Omental fat pad (tissue), 4 donors: Measurements from ENCODE around the gene MAGI2. TPM values are rescaled to one million over a fixed set of nuclear protein-coding genes. Genes with fewer than 3 reads are reported as not detected.

Experiments used
- ATAC-seq: fragments of 150-250 bp; one replicate; pipeline ENCODE4 v1.9.1; 2016; ENCODE audit warnings: mild to moderate bottlenecking, moderate library complexity; ENCODE audit not compliant: low FRiP score
- DNase-seq: peaks from one replicate; pipeline ENCODE4 v3.0.0-alpha.2; 2019; ENCODE audit warnings: low spot score
- CTCF ChIP-seq, 3 donors: fragments of 450-650 bp; IDR thresholded peaks; one replicate each; pipeline ENCODE4 v1.5.1; 2016 to 2017; ENCODE audit warnings: antibody characterized with exemption in 3 of 3, mild to moderate bottlenecking in 3 of 3, moderate library complexity in 2 of 3
- total RNA-seq, 4 donors: library from RNA; depleted of rRNA; stranded (reverse); fragments of >200 nt; gene quantifications; one replicate each; pipeline ENCODE4 v1.1.0, GENCODE V29; 2016

Gene MAGI2
- total RNA-seq, 4 donors from 2014 or later: 9.3 to 20.6 (median 13.2) TPM

DNA sequence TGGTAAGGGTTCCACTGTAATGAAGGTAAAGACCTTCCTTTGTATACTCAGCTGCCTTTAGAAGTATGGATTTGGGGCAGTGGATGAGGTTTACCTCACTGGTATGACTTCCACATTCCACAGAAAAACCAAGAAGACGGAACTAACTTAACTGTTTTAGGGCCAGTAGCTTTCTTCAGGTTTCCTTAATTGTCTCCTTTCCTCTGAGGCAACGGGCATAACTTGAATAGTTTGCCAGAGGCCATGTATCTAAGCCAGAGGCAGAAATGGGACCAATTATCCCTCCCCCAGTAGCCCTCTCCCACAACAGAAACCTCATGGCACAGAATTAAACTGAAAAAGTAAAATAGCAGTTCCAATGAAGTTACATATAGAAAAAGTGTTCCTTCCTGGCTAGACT lies 1373.2 kb downstream of the MAGI2 start:
- TF ChIP-seq CTCF (IDR thresholded peaks at IDR 0.05): no peak
- no peak for ATAC-seq
- no peak for DNase-seq

- ATAC-seq (no peak), DNase-seq (no peak)
- no peak for TF ChIP-seq CTCF (IDR thresholded peaks at IDR 0.05)
Observed at GRCh38 chr7:78074713-78075112, 1378.8 kb downstream of the MAGI2 start.

- no peak for DNase-seq
- ATAC-seq: no peak
- TF ChIP-seq CTCF (IDR thresholded peaks at IDR 0.05): no peak
Observed at GRCh38 chr7:78073609-78074382, 1379.7 kb downstream of the MAGI2 start.

- no peak for TF ChIP-seq CTCF (IDR thresholded peaks at IDR 0.05)
- no peak for ATAC-seq
- DNase-seq: no peak
Observed at GRCh38 chr7:78072201-78072590, 1381.3 kb downstream of the MAGI2 start.

DNA sequence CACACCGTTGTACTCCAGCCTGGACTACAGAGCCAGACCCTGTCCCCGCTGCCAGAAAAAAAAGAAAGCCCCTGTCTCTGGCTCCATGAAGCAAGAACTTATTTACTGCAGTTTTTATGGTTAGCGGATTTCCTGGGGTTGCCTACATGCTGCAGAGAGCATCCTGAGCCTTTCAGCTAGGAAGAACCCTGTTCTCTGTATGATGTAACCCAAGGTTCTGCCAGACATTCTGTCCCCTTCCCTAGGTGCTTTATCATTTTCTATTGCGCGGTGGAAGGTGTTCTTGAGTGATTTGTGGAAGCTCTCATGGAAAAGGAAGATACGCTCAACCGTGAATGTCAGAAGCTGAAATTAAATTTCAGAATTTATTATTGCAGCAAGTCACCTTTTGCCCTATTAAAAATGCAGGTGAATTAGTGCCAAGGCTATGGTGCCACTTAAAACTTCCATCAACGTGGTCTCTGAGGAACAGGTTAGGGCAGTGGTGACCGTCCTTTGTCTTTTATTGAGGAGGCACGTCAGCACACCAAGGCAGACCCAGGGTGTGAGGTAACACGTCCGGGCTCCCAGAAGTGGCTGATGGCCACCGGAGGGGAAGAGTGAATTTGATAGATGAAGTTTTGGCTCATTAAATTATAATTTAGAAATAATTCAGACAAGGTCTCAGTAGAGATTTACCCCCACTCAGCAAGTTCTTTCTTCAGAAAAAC lies 1381.8 kb downstream of the MAGI2 start:
- DNase-seq: no peak
- no peak for ATAC-seq
- TF ChIP-seq CTCF (IDR thresholded peaks at IDR 0.05): no peak

GRCh38 chr7:78066599-78066998 lies 1386.9 kb downstream of the MAGI2 start:
- no peak for TF ChIP-seq CTCF (IDR thresholded peaks at IDR 0.05)
- no peak for ATAC-seq

DNA sequence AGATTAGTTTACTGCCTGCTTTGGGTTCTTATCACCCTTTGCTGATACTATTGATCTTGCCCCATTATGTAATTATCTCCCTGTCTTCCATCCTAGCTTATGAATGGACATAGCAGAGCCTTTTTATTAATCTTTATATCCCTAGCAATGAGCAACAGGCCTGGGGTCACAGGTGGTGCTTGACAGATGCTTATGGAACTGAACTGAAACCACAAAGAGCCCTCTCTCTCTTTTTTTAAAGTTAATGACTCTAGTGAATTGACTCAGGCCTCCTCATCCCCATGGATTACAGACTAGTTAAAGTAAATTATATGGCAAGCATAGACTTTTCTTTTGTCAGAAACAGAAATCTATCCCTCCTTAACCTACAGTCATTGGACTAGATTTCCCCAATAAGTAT lies 1389.7 kb downstream of the MAGI2 start:
- DNase-seq (no peak), ATAC-seq (no peak)
- TF ChIP-seq CTCF (IDR thresholded peaks at IDR 0.05): no peak

More at GRCh38 chr7:78066599-78066998, 1386.9 kb downstream of the MAGI2 start:
- DNase-seq: no peak
